ENCODE measurements around the gene PIK3R4. TPM values are rescaled to one million over a fixed set of nuclear protein-coding genes. Genes with fewer than 3 reads are reported as not detected.

Gene PIK3R4
- polyA plus RNA-seq, 1 of the 3 experiments (the other 2 are of a cell fraction): 27.2 TPM

- Histone ChIP-seq H3K4me1 (ENCODE audit: control insufficient read depth in 1 of 2, insufficient read depth in 2 of 2, low read depth in 1 of 2, low read length in 1 of 2) (no peaks in the 10 kb centered on the region), H2AFZ (ENCODE audit: low read depth) (no peak overlapping the region), H3F3A (replicated peaks; ENCODE audit: insufficient read depth) (no peaks in the 10 kb centered on the region), H3K9me2 (no peaks in the 10 kb centered on the region), H4K20me1 (ENCODE audit: insufficient read depth) (no peaks in the 10 kb centered on the region), H3K4me3 (ENCODE audit: low read depth in 2 of 2, low read length in 1 of 2) (no peak overlapping the region), H3K36me3 (replicated peaks in 1 of 2; ENCODE audit: control insufficient read depth in 1 of 2, insufficient read depth in 2 of 2, low read length in 1 of 2) (no peaks in the 10 kb centered on the region), H3K9me3 (no peaks in the 10 kb centered on the region), H3K27ac (ENCODE audit: low read depth in 2 of 2, low read length in 1 of 2) (no peak overlapping the region), H3K27me3 (ENCODE audit: insufficient read depth) (no peaks in the 10 kb centered on the region), H3K79me2 (ENCODE audit: insufficient read depth) (no peaks in the 10 kb centered on the region), H3K9ac (no peak overlapping the region), H3K4me2 (no peak overlapping the region)
- WGBS (ENCODE audit: low lambda C conversion rate): 38% methylated on average over 5 of the region's 5 CpGs
- ChIA-PET CTCF (interaction anchor here (1.3 to 1.6 kb wide), 2 partner anchors 14 to 104 kb away, joined by 3 to 5 read pairs; partner anchors contain the start of gene ATP2C1), POLR2A (no interaction called here)
- DNase-seq: no peak
- no peak for TF ChIP-seq MEF2A (IDR thresholded peaks at IDR 0.05; ENCODE audit: borderline replicate concordance, low read depth)
- TF ChIP-seq IRF3 (IDR thresholded peaks at IDR 0.05; ENCODE audit: low read depth, low read length): no peak
- TF ChIP-seq NRF1 (IDR thresholded peaks at IDR 0.05; ENCODE audit: low read depth, low read length): no peak
- no peak for TF ChIP-seq MXI1 (IDR thresholded peaks at IDR 0.05; ENCODE audit: low read depth, low read length)
- no peak for TF ChIP-seq POLR2AphosphoS5 (IDR thresholded peaks at IDR 0.05; ENCODE audit: low read depth, low read length)
- no peak for TF ChIP-seq MAX (IDR thresholded peaks at IDR 0.05; ENCODE audit: low read depth)
- no peak for TF ChIP-seq RFX5 (IDR thresholded peaks at IDR 0.05; ENCODE audit: low read length)
- TF ChIP-seq GABPA (IDR thresholded peaks at IDR 0.05; ENCODE audit: low read depth): no peak
Observed at GRCh38 chr3:130789782-130790322, 43.2 kb upstream of the PIK3R4 start.

GRCh38 chr3:130787422-130788068, 40.9 kb upstream of the PIK3R4 start:
- DNase-seq: no peak
- no peaks in the 10 kb centered on the region for H3K36me3 ChIP-seq (replicated peaks in 1 of 2; ENCODE audit: control insufficient read depth in 1 of 2, insufficient read depth in 2 of 2, low read length in 1 of 2)
- no peaks in the 10 kb centered on the region for H3K27me3 ChIP-seq (ENCODE audit: insufficient read depth)
- 36% methylated on average over 6 of the region's 6 CpGs for WGBS (ENCODE audit: low lambda C conversion rate)
- ChIA-PET POLR2A (no interaction called here), CTCF (interaction anchor here (1.0 kb wide), 1 partner anchor 29 kb away, joined by 3 read pairs; no protein-coding TSS in a partner anchor)
- no peak overlapping the region for H3K4me3 ChIP-seq (ENCODE audit: low read depth in 2 of 2, low read length in 1 of 2)
- no peaks in the 10 kb centered on the region for H3F3A ChIP-seq (replicated peaks; ENCODE audit: insufficient read depth)
- no peaks in the 10 kb centered on the region for H3K9me2 ChIP-seq
- no peaks in the 10 kb centered on the region for H4K20me1 ChIP-seq (ENCODE audit: insufficient read depth)
- H3K27ac ChIP-seq (ENCODE audit: low read depth in 2 of 2, low read length in 1 of 2): no peak overlapping the region
- no peaks in the 10 kb centered on the region for H3K79me2 ChIP-seq (ENCODE audit: insufficient read depth)
- H2AFZ ChIP-seq (ENCODE audit: low read depth): no peak overlapping the region
- H3K9ac ChIP-seq: no peak overlapping the region
- no peaks in the 10 kb centered on the region for H3K9me3 ChIP-seq
- TF ChIP-seq FOXJ3 (CRISPR knock-in tag; IDR thresholded peaks at IDR 0.05) (no peak), FOXM1 (IDR thresholded peaks at IDR 0.05; ENCODE audit: low read depth) (no peak), SMC3 (IDR thresholded peaks at IDR 0.05; ENCODE audit: low read depth, low read length) (no peak), NRF1 (IDR thresholded peaks at IDR 0.05; ENCODE audit: low read depth, low read length) (no peak), ELF1 (IDR thresholded peaks at IDR 0.05) (no peak), POLR2AphosphoS5 (IDR thresholded peaks at IDR 0.05; ENCODE audit: low read depth, low read length) (no peak), ZBTB33 (IDR thresholded peaks at IDR 0.05; ENCODE audit: borderline replicate concordance, low read depth) (no peak), TEAD4 (IDR thresholded peaks at IDR 0.05; ENCODE audit: borderline replicate concordance, insufficient read depth) (no peak), RFX5 (IDR thresholded peaks at IDR 0.05; ENCODE audit: low read length) (no peak), USF1 (IDR thresholded peaks at IDR 0.05; ENCODE audit: borderline replicate concordance, low read depth) (no peak), EZH2phosphoT487 (IDR thresholded peaks at IDR 0.05; ENCODE audit: borderline replicate concordance, low read depth) (no peak), CHD2 (IDR thresholded peaks at IDR 0.05; ENCODE audit: low read length, partially characterized antibody) (no peak), USF2 (IDR thresholded peaks at IDR 0.05; ENCODE audit: borderline replicate concordance, low read depth, low read length) (no peak), EP300 (IDR thresholded peaks at IDR 0.05; ENCODE audit: borderline replicate concordance in 1 of 2, low read depth in 1 of 2, low read length in 1 of 2) (no peak), GABPA (IDR thresholded peaks at IDR 0.05; ENCODE audit: low read depth) (no peak)
- no peaks in the 10 kb centered on the region for H3K4me1 ChIP-seq (ENCODE audit: control insufficient read depth in 1 of 2, insufficient read depth in 2 of 2, low read depth in 1 of 2, low read length in 1 of 2)
- H3K4me2 ChIP-seq: no peak overlapping the region
